Measurements from ENCODE around the gene STK26.
"Not testable (repeated sequence)": the region's sequence is repeated elsewhere in the genome, so short reads cannot be mapped to it uniquely, and the experiment has no call there.

STK26 gene

GRCh38 chrX:132022967-132023895 is at the start of gene STK26:
TSS of gene STK26 (plus strand) at chrX:132023302. CDS start at chrX:132023618, 316 bp downstream.
- DNase-seq, result peak; percentile 90

GRCh38 chrX:131975851-131976250 is 47.3 kb upstream of the STK26 start:
- no peak for DNase-seq

GRCh38 chrX:131977619-131978018 is 45.5 kb upstream of the STK26 start:
- no peak for DNase-seq

DNA sequence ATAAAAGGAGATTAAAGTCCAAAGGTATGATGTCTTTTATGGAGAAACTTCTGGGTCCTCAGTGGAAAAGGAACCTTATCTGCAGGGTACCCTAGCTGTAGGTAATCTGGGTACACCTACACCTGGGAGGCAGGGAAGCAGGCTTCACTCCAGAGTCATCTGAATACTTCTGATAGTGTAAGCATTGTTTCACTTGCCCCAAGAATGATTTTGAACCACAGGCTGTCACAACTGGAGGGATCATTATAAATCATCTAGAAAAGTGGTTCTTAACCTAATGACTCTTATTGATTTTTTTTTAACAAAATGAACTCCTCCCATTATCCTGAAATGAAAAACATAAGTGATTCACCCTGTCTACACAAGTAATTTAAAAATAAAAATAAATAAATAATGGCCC is 44.0 kb upstream of the STK26 start:
- no peak for DNase-seq

GRCh38 chrX:131985526-131986049 is 37.5 kb upstream of the STK26 start:
- DNase-seq, result no peak

DNA sequence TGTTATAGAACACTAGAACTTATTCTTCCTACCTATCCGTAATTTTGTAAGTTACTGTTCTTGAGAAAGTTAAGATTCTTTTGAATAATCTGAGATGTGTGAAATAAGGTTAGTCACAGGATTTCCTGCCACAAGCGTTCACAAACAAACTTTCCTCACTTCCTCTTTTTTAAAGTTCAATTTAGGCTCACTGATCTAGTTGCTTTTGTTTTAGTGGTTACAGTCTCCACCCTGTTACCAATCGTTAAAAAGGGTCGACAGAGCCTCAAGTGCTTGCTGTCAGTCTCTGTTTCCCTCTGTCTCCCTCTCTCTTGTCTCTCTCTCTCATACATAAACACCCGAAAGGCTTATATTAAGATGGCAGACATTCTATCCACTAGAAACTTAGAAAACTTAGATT is 35.9 kb upstream of the STK26 start:
- DNase-seq, result no peak

DNA sequence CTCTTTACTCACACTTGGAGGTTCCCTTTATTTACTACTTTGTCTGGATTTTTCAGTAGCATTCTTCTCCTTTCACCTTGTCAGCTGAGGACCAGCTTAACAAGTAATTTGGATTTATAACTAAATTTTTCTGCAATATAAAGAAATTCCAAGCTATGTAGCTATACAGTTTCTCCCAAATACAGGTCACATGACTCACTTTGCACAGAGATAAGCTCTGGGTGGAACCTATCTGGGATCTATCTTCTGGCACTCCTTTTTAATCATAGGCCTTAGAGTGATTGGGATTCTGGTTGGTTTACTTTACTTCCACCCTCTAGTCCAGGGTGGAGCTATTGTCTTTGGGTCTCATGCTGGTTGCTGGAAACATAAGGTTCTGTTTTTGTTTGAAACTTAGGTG is 34.9 kb upstream of the STK26 start:
- DNase-seq, result no peak

DNA sequence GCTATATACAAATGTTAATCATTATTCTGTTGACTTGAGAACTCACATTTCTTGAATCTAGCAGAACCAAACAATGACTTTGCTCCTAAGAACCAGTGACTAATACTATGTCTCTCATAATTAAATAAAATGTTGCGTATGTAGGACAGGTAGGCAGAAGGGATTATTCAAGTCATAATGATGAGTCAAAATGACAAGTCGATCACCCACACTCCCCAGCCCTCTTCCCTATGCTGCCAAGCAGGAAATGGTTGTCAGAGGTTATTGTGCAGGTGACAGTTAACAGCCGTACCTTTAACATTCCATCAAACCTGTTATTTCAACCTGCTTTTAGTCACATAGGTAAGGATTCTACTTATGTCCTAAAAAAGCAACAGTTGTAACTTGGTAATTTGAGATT is 22.0 kb upstream of the STK26 start:
- peak; percentile 6 for DNase-seq

DNA sequence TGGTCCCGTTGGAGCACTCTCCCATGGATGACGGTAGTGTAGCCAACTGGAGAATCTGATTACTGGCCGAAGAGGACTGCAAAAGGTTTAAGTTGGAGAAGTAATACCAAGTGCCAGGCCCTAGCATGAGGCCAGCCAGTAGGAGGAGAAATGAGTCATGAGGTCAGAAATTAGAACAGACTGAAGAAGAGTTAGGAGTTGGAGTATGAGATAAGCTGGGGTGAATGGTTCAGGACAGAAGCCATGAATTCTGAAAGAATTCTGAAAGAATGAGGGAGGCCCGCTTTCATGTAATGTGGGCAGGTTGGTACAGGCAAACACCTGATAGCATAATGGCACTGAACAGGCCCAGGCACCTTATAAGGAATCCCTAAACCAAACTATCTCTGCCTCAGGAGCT is 18.4 kb upstream of the STK26 start:
- DNase-seq, result no peak

DNA sequence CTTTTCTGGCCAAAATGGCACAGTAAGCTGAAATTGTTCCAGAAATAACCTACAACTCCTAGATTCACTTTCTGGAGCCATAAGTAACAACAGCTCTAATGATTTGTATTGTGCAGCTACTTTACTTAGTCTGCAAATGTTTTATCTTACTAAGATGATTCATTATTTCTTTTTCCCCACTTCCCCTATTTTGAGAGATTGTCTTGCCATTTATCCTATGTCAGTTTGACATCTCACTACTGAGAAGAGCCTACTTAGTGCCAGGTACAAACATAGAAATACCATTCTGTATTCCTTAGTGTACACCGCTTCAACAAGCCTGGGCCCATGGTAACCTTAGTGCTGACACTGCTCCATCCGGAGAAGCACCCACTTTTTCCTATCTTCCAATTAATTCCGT is 13.8 kb upstream of the STK26 start:
- no peak for DNase-seq

DNA sequence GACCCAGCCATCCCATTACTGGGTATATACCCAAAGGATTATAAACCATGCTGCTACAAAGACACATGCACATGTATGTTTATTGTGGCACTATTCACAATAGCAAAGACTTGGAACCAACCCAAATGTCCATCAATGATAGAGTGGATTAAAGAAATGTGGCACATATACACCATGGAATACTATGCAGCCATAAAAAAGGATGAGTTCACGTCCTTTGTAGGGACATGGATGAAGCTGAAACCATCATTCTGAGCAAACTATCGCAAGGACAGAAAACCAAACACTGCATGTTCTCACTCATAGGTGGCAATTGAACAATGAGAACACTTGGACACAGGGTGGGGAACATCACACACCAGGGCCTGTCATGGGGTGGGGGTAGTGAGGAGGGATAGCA is 12.9 kb upstream of the STK26 start:
- not testable (repeated sequence) for DNase-seq

GRCh38 chrX:132015875-132016274 is 7.2 kb upstream of the STK26 start:
- DNase-seq, result no peak

DNA sequence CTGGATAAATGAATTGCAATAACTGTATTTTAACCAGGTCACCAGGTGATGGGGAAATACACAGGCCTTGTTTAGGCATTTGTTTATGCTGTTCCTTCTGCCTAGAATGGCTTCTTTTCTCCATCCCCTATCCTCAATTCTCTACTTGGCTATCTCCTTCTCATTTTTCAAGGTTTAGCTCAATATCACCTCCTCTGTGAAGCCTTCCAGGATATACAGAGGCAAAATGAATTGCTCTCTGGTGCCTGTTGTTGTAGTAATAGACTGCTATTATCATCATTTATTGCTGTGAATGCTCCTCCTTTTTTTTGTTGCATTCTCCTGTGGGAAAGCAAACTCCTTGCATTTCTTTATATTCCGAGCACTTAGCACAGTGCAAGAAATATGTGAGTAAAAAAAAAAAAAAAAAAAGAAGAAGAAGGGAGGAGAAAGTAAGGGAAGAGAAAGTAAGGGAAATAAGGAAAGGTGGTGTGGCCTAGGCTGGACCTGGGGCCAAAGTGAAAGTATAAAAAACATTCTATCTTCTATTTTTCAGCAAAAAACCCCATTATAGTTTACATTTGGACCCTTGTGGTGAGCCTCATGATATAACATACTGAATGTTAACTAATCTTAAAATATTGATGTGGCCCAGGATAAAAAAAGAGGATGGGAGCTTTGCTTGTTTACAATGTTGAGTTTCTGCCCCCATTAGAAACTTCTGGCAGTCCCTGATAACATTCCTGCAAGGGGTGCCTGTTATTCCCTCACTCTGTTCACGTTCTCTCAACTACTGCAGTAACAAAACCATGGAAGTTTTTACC is 6.3 kb upstream of the STK26 start:
- no peak for DNase-seq

- DNase-seq, result no peak
These were observed 5.5 kb upstream of the STK26 start for GRCh38 chrX:132017431-132018185.

GRCh38 chrX:132022198-132022966 is 720 bp upstream of the STK26 start:
- peak; percentile 23 for DNase-seq

DNA sequence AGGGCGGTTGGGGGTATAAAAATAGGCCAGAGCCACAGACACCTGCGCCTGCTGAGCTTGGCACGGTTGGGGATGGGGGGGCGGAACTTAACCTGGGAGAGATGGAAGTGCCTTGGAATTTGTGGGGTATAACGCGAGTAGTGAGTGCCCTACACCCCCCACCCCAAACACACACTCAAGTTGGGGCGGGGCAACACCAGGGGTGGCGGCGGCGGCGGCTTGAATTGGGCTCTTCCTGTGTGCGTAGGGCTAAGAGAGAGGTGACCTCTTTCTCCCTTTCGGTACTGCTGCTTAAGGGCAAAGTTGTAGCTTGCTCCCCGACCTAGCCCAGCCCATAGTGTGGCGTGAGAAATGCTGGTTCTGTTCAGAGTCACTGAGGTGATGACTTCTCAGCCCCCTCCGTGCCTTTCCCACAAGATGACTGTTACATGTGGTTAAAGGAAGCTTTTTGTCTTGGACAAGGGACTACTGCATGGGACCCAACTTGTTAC is 839 bp downstream of the STK26 start:
- no peak for DNase-seq

- DNase-seq, result no peak
These were observed 1.9 kb downstream of the STK26 start for GRCh38 chrX:132025041-132025440.

DNA sequence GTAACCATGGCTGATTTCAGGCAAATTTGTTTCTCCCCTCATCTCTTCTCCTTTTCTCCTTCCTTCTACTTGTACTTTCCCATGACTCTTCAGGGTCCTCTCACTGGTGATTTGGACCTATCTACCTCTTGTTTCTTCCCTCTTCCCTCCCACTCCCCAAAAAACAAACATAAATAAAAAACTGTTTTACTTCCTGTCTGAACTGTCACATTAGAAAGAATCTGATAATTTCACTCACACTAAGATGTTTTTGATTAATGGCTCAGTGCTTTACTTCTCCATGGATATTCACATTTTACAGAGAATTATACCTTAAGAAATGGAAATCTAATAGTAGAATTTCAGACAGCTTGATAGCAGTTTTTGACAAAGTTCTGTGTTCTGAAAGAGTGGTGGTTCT is 7.2 kb downstream of the STK26 start:
- DNase-seq, result no peak

DNA sequence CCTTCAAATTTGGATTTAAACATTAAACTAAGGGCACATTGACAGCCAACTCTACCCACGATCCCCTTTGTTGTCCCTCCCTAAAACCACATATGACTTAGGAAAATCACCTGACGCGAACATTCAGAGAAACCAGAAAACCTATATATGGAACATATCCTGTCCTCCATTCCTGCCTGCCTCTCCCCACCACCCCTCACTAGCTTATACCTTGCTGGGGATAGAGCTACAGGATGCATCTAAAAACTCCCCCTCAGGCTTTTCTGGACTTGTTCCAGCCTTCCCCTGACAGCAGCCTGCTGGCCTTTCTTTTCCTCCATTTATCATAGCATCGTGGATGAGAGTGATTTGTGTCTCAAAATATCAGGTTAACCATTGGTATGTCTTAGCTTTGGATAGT is 8.8 kb downstream of the STK26 start:
- no peak for DNase-seq

DNA sequence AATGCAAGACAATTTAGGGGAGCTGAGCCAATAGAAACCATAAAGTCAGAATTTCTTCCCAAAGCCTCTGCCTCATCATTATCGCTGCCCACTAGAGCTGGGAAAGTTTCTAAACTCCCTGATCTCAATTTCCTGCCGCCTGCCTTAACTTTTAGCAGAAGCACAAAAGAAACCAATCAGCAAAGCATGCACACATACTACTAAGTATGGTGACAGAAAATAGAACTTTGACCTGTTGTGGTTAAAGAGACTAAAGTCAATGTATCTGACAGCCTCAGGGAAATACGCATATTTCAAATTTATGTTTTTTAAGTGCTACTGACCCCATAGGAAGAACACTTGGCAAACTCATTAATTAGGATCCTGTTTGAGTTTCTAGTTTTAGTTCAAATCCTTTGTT is 10.1 kb downstream of the STK26 start:
- no peak for DNase-seq

GRCh38 chrX:132034648-132035047 is 11.5 kb downstream of the STK26 start:
- DNase-seq, result no peak

GRCh38 chrX:132037479-132037993 is 14.4 kb downstream of the STK26 start:
- DNase-seq, result no peak
